GM19468 (cell line): Measurements from ENCODE around the gene SVIL.
"Not testable (repeated sequence)": the region's sequence is repeated elsewhere in the genome, so short reads cannot be mapped to it uniquely, and the experiment has no call there.

Experiments
- ATAC-seq: cut with Tn5 transposase; IDR thresholded peaks from one replicate; pipeline ENCODE4 v1.9.1; 2021; ENCODE audit warnings: mild to moderate bottlenecking, moderate library complexity, moderate number of reproducible peaks; ENCODE audit not compliant: unreplicated experiment; ENCODE audit errors: extremely low read depth

The SVIL gene

DNA sequence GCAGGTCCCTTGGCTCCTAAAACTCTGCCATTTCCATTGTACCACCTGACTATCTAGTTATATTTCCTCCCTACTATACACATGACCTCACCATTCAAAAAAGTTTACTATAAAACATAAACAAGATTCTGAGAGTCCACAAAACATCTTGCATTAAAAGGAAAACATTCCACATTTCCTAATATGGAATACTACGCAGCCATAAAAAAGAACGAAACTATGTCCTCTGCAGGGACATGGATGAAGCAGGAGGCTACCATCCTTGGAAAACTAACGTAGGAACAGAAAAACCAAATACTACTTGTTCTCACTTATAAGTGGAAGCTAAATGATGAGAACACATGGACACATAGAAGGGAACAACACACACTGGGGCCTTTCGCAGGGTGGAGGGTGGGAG, 48.3 kb downstream of the SVIL start:
- ATAC-seq: no peak

GRCh38 chr10:29585488-29585976, 49.2 kb downstream of the SVIL start:
- no peak for ATAC-seq

DNA sequence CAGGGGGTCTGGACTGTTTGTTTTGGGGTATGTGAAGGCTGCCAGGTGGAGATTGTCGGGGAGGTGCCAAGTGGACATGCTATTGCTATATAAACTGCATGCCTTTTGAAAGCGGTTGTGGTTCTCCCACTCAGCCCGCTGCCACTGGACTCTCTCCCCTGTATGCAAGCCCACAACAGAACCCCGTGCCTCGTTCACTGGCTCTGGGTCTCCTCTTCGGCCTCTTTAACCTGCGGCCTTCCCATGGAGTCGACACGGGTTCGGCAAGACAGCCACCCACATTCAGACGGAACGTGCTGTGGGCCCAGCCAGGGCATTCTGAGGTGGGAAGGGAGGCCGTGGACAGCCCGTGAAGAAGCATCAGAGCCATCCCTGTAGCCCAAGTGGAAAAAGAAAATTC, 50.3 kb downstream of the SVIL start:
- ATAC-seq: no peak

- ATAC-seq: no peak
Observed at GRCh38 chr10:29583674-29584073, 51.1 kb downstream of the SVIL start.

- not testable (repeated sequence) for ATAC-seq
Observed at GRCh38 chr10:29582769-29583168, 52.0 kb downstream of the SVIL start.

DNA sequence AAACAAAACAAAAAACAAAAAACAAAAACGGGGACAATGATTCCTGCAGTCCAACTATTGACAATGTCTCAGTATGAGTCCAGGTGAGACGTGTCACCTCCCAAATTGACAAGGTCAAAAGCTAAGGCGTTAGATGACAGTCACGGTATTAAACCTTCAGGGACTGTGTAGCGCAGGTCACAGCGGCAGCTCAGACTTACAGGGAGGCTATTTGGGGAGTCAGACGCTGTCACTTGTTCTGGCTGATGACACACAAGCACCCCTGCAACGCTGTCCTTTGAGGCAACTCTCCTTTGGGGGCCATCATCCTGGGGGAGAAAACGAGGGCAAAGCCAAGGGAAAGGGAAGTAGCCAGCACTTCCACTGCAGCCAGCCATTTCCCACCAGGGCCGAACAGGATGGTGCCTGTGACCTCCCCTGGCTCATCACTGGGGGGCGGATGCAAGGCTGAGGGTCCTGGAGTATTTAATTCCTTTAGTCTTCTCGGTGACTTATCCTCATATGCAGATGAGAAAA, 55.3 kb downstream of the SVIL start:
- ATAC-seq: no peak

- ATAC-seq: no peak
Observed at GRCh38 chr10:29578457-29578856, 56.3 kb downstream of the SVIL start.

GRCh38 chr10:29576681-29577080, 58.1 kb downstream of the SVIL start:
- ATAC-seq: no peak

DNA sequence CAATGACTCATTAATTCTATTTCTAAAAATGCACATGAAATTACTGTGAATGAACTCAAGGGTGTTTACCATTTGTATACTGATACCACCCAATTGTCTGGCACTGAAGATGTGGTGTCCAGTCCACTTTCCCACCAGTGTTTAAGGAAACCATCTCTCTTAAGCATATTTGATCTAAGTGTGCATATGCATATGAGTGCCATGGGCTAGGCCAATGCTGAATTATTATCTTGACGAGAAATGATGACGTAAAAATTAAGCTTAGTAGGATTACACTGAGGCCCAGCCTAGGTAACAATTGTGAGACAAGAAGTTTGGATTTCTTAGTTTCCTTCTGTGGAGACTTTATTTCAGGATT, 59.7 kb downstream of the SVIL start:
- no peak for ATAC-seq

GRCh38 chr10:29574212-29575097, 60.3 kb downstream of the SVIL start:
- not testable (repeated sequence) for ATAC-seq

DNA sequence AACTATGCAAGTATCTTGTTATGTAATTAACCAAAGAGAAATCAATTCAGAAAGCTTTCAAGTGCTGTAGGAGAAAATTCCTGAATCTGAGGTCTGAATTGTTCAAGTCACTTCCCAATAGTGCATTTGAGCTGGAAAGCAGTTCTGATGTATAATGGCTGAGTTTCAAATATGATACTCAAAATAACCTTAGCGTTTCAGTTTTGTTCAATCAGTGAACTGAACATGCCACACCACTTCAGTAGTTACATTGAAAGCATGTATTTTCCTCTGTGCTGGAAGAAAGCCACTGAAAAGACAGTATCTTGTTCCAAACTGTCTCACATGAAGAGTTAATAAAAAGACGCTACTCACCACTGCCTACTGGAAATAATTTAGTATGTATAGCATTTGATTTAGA, 64.5 kb downstream of the SVIL start:
- not testable (repeated sequence) for ATAC-seq

DNA sequence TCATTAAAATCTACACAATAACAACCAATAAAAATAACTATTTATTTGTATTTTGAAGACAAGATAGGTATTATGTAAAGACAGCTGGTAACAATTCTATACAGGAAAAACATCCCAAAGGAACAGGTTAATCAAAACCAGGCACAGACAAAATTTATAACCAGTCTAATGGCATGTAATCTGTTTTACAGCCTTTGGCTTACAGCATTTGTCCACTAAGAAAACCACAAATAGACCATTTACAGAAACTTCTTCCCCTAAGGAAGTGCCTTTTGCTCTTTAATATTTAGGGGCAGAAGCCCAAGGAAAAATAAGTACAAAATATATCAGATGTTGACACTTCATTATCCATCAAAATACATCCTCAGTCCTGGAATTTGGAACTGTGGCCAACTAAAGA, 65.0 kb downstream of the SVIL start:
- no peak for ATAC-seq

- ATAC-seq: no peak
Observed at GRCh38 chr10:29567003-29567402, 67.8 kb downstream of the SVIL start.

GRCh38 chr10:29566209-29566608, 68.6 kb downstream of the SVIL start:
- not testable (repeated sequence) for ATAC-seq

- no peak for ATAC-seq
Observed at GRCh38 chr10:29563420-29564035, 71.2 kb downstream of the SVIL start.

- ATAC-seq: not testable (repeated sequence)
Observed at GRCh38 chr10:29563006-29563405, 71.8 kb downstream of the SVIL start.

DNA sequence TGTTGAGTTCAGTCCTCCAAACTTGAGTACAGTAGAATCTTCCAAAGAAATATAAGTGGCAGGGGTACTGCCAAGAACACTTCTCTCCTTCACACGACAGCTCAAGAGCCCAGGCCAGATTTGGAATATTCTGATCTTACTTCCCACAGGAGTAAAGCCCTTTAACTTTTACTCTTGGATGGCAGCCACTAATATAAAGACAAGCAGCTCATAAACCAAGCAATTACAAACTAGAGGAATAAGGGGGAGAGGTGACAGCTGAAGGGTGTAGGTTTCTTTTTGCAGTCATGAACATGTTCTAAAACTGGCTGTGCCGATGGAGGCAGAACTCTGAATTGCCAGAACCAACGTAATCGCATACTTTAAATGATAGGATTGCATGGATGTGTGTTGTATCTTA, 74.8 kb downstream of the SVIL start:
- no peak for ATAC-seq

DNA sequence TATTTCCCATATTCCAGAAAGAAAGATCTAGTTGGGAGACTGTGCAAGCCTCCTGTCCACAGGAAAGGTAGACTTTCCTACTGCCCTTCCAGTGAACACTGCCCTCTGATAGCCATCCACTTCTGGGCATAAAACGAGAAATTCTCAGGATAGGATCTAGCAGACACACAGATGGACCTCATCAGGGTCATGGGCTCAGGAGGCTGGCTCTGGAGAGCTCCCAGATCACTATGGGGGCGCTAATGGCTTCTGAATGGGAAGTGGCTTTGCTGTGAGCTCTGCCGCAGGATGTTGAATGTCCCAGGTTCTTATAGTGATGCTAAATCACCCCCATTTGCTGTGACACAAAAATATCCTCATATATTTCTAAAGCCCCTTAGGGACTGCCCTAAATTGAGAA, 77.1 kb downstream of the SVIL start:
- ATAC-seq: no peak

- ATAC-seq: no peak
Observed at GRCh38 chr10:29555746-29556481, 78.9 kb downstream of the SVIL start.

- no peak for ATAC-seq
Observed at GRCh38 chr10:29555091-29555745, 79.6 kb downstream of the SVIL start.
